ENCODE results near the gene DUS4L. TPM values are rescaled to one million over a fixed set of nuclear protein-coding genes. Genes with fewer than 3 reads are reported as not detected.

Gene DUS4L
- total and polyA plus RNA-seq, 2 of the 13 experiments (the other 11 are each of a cell fraction or from before 2014, with no cell fraction given): 5.6 to 9.8 TPM

GRCh38 chr7:107605218-107605815 is 41.5 kb downstream of the DUS4L start (continued):
- TF ChIP-seq ZNF318 (CRISPR knock-in tag; IDR thresholded peaks at IDR 0.05) (no peak), ZNF280D (CRISPR knock-in tag; IDR thresholded peaks at IDR 0.05) (no peak), MTF1 (CRISPR knock-in tag; IDR thresholded peaks at IDR 0.05) (no peak), ZNF737 (CRISPR knock-in tag; IDR thresholded peaks at IDR 0.05; ENCODE audit: borderline replicate concordance) (no peak), ZNF788 (CRISPR knock-in tag; IDR thresholded peaks at IDR 0.05; ENCODE audit: borderline replicate concordance) (no peak), RXRA (CRISPR knock-in tag; IDR thresholded peaks at IDR 0.05) (no peak), HBP1 (CRISPR knock-in tag; IDR thresholded peaks at IDR 0.05; ENCODE audit: low read depth) (no peak), MATR3 (CRISPR knock-in tag; IDR thresholded peaks at IDR 0.05) (no peak), FOXP4 (CRISPR knock-in tag; IDR thresholded peaks at IDR 0.05) (no peak)
